Heart left ventricle (tissue), 13 donors: ENCODE data around the gene POU5F2.

Experiments
- CTCF ChIP-seq, 12 donors: fragments of 200-600 bp; sonication (generic) in 4 of 12; IDR thresholded peaks; one replicate each; pipeline versions ENCODE4 v1.5.0 to v1.8.0; 2018 to 2022; ENCODE audit warnings: antibody characterized with exemption in 12 of 12, mild to moderate bottlenecking in 5 of 12
- POLR2A ChIP-seq, 2 donors: fragments of 450-650 bp; IDR thresholded peaks; one replicate each; pipeline ENCODE4 v1.6.1; 2017; ENCODE audit warnings: antibody characterized with exemption in 2 of 2, mild to moderate bottlenecking in 2 of 2, moderate library complexity in 2 of 2
- donor health status: ischemic (EF 13 %, LVEDD 7.1; RV severe dilation, severe dysfunction).
- donor health status: DM: no; HTN: yes; CAD: no.
- donor health status: DM: no; HTN: no; CAD: no.
- donor health status: ischemic (EF 25% LVEDD 6.9; RV normal size, moderate dysfunction).
- donor health status: ischemic (EF 25% LVEDD 5.7; RV mildly dilated, moderate dysfunction).
- donor health status: ischemic (EF 35%, LVEDD 5.7; RV mildly dilated, moderate dysfunction).
- donor health status: nonischemic (EF 11% LVEDD 7.7; RV severe dilation, severe dysfunction).
- donor health status: DM: yes; HTN: yes; CAD: no.
- donor health status: PGD.
- donor health status: ischemic (EF 29% LVEDD 5.4; RV normal size, mild dysfunction).
- donor health status: nonischemic (EF 23%, LVEDD 6.1; RV moderate dilation, normal function).

DNA sequence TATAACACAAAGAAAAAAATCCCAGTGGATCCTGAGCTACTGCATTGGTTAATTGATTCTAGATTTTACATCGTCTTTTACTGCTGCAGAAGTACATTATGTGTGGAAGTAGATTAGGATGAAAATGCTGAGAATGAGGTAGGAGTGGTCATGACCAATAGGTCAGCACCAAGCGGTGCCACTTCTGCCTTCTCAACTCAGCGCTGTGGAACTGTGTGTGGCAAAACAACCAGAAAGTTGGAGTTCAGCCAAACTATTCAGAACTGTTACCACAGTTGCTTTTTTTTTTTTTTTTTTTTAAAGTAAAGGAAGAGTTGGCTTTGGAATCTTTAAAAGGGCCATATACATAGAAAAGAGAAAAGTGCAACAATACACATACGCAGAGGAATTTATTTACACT, 24.2 kb downstream of the POU5F2 start:
- TF ChIP-seq CTCF (IDR thresholded peaks at IDR 0.05) (no peak), POLR2A (IDR thresholded peaks at IDR 0.05) (no peak)
